ENCODE results near the gene SORBS1. TPM values are rescaled to one million over a fixed set of nuclear protein-coding genes. Genes with fewer than 3 reads are reported as not detected.

The SORBS1 gene
- total RNA-seq, 2 experiments from 2014 or later, result 1.5 to 1.8 TPM

GRCh38 chr10:95346715-95347401 is 214.3 kb downstream of the SORBS1 start:
- H3K36me3 Mint-ChIP-seq, result no peaks in the 10 kb centered on the region
- no peaks in the 10 kb centered on the region for H3K27me3 Mint-ChIP-seq
- H3K4me1 Mint-ChIP-seq (ENCODE audit: low read depth), result no peaks in the 10 kb centered on the region
- intact Hi-C loops (cut with micrococcal nuclease), result no loop called here
- no peak overlapping the region for H3K27ac Mint-ChIP-seq
- H3K9me3 Mint-ChIP-seq, result no peaks in the 10 kb centered on the region
- CTCF ChIA-PET, result interaction anchor here (1.6 kb wide), 1 partner anchor 17 kb away, joined by 5 read pairs; no protein-coding TSS in a partner anchor
- no peak overlapping the region for H3K4me3 Mint-ChIP-seq
- DNase-seq, result no peak
- POLR2A ChIA-PET, result no interaction called here

- H3K27me3 Mint-ChIP-seq, result no peaks in the 10 kb centered on the region
- no peaks in the 10 kb centered on the region for H3K4me1 Mint-ChIP-seq (ENCODE audit: low read depth)
- intact Hi-C loops (cut with micrococcal nuclease), result no loop called here
- CTCF ChIA-PET, result interaction anchor here (0.6 kb wide), 1 partner anchor 21 kb away, joined by 3 read pairs; no protein-coding TSS in a partner anchor
- H3K36me3 Mint-ChIP-seq, result no peaks in the 10 kb centered on the region
- no peaks in the 10 kb centered on the region for H3K9me3 Mint-ChIP-seq
- no peak for DNase-seq
- H3K4me3 Mint-ChIP-seq, result no peak overlapping the region
- POLR2A ChIA-PET, result no interaction called here
- H3K27ac Mint-ChIP-seq, result no peak overlapping the region
These were observed 217.6 kb downstream of the SORBS1 start for GRCh38 chr10:95343573-95343972.

DNA sequence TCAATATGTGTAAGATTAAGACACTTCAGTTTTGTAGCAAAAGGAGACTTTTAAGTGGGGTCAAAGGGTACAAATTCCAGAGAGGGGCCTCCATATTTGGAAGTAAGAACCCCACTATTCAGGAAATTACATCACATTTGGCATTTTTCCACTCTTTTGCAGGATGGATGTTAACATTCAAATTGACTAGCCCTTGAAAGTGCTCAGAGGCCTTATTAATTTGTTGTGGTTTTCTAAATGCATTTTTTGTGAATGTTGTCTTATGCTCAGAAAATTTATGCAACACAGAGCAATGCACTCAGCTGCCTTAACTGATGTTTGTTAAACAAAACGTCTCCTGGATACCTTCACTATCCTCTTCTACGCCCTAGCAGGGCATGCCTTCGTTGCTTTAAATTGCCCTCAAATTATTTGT is 219.4 kb downstream of the SORBS1 start:
- Mint-ChIP-seq H3K4me3 (no peak overlapping the region), H3K9me3 (no peaks in the 10 kb centered on the region), H3K36me3 (no peaks in the 10 kb centered on the region), H3K27me3 (no peaks in the 10 kb centered on the region), H3K27ac (no peak overlapping the region), H3K4me1 (ENCODE audit: low read depth) (no peaks in the 10 kb centered on the region)
- intact Hi-C loops (cut with micrococcal nuclease), result no loop called here
- CTCF ChIA-PET, result interaction anchor here (1.1 to 1.9 kb wide), 2 partner anchors 22 kb away, joined by 3 to 4 read pairs; no protein-coding TSS in a partner anchor
- POLR2A ChIA-PET, result no interaction called here
- no peak for DNase-seq

- CTCF ChIA-PET, result interaction anchor here (0.7 to 1.9 kb wide), 2 partner anchors 23 to 97 kb away, joined by 4 read pairs; no protein-coding TSS in a partner anchor
- H3K27me3 Mint-ChIP-seq, result peaks cover 2% of the 10 kb centered on the region
These were observed 221.3 kb downstream of the SORBS1 start for GRCh38 chr10:95339863-95340262.

GRCh38 chr10:95337423-95338160 is 223.6 kb downstream of the SORBS1 start:
- Mint-ChIP-seq H3K27ac (no peak overlapping the region), H3K4me3 (no peak overlapping the region), H3K9me3 (no peaks in the 10 kb centered on the region), H3K4me1 (ENCODE audit: low read depth) (no peaks in the 10 kb centered on the region), H3K36me3 (no peaks in the 10 kb centered on the region), H3K27me3 (peaks cover 2% of the 10 kb centered on the region)
- DNase-seq, result no peak
- intact Hi-C loops (cut with micrococcal nuclease), result no loop called here
- POLR2A ChIA-PET, result no interaction called here
- CTCF ChIA-PET, result no interaction called here

More at GRCh38 chr10:95339863-95340262, 221.3 kb downstream of the SORBS1 start:
- DNase-seq, result no peak
- H3K9me3 Mint-ChIP-seq, result no peaks in the 10 kb centered on the region
- intact Hi-C loops (cut with micrococcal nuclease), result no loop called here
- H3K27ac Mint-ChIP-seq, result no peak overlapping the region
- no peak overlapping the region for H3K4me3 Mint-ChIP-seq
- no peaks in the 10 kb centered on the region for H3K4me1 Mint-ChIP-seq (ENCODE audit: low read depth)
- no peaks in the 10 kb centered on the region for H3K36me3 Mint-ChIP-seq
- POLR2A ChIA-PET, result interaction anchor here (0.7 kb wide), 1 partner anchor 881 kb away, joined by 4 read pairs; no protein-coding TSS in a partner anchor

- CTCF ChIA-PET, result no interaction called here
- no peaks in the 10 kb centered on the region for H3K4me1 Mint-ChIP-seq (ENCODE audit: low read depth)
These were observed 224.5 kb downstream of the SORBS1 start for GRCh38 chr10:95336702-95337101.

GRCh38 chr10:95335933-95336699 is 225.1 kb downstream of the SORBS1 start:
- no peaks in the 10 kb centered on the region for H3K4me1 Mint-ChIP-seq (ENCODE audit: low read depth)
- intact Hi-C loops (cut with micrococcal nuclease), result no loop called here
- no peak for DNase-seq
- H3K9me3 Mint-ChIP-seq, result no peaks in the 10 kb centered on the region
- CTCF ChIA-PET, result no interaction called here
- POLR2A ChIA-PET, result no interaction called here
- H3K27ac Mint-ChIP-seq, result no peak overlapping the region
- no peaks in the 10 kb centered on the region for H3K36me3 Mint-ChIP-seq
- H3K27me3 Mint-ChIP-seq, result peaks cover 2% of the 10 kb centered on the region
- no peak overlapping the region for H3K4me3 Mint-ChIP-seq

More at GRCh38 chr10:95336702-95337101, 224.5 kb downstream of the SORBS1 start:
- intact Hi-C loops (cut with micrococcal nuclease), result no loop called here
- H3K9me3 Mint-ChIP-seq, result no peaks in the 10 kb centered on the region
- no peak overlapping the region for H3K27ac Mint-ChIP-seq
- H3K36me3 Mint-ChIP-seq, result no peaks in the 10 kb centered on the region
- no peak for DNase-seq
- POLR2A ChIA-PET, result no interaction called here
- H3K4me3 Mint-ChIP-seq, result no peak overlapping the region
- H3K27me3 Mint-ChIP-seq, result peaks cover 2% of the 10 kb centered on the region

DNA sequence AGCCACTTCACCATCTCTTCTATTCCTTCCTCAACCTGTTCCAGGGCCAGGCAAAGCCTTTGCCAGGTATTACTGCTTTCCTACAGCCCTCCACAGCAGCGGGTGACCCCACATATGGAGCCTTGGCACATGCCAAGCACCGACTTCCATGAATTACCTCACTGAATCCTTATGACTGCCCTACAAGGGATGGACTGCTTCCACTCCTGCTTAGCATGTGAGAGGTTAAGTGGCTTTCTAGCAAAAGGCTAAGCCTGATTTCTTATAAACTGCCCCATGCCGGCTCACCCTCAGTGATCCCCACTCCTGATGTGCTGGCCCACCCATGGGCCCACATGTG is 226.4 kb downstream of the SORBS1 start:
- Mint-ChIP-seq H3K4me1 (ENCODE audit: low read depth) (no peaks in the 10 kb centered on the region), H3K36me3 (no peaks in the 10 kb centered on the region), H3K9me3 (no peaks in the 10 kb centered on the region), H3K27ac (no peak overlapping the region), H3K27me3 (peaks cover 2% of the 10 kb centered on the region), H3K4me3 (no peak overlapping the region)
- intact Hi-C loops (cut with micrococcal nuclease), result no loop called here
- ChIA-PET CTCF (no interaction called here), POLR2A (no interaction called here)
- DNase-seq, result no peak

DNA sequence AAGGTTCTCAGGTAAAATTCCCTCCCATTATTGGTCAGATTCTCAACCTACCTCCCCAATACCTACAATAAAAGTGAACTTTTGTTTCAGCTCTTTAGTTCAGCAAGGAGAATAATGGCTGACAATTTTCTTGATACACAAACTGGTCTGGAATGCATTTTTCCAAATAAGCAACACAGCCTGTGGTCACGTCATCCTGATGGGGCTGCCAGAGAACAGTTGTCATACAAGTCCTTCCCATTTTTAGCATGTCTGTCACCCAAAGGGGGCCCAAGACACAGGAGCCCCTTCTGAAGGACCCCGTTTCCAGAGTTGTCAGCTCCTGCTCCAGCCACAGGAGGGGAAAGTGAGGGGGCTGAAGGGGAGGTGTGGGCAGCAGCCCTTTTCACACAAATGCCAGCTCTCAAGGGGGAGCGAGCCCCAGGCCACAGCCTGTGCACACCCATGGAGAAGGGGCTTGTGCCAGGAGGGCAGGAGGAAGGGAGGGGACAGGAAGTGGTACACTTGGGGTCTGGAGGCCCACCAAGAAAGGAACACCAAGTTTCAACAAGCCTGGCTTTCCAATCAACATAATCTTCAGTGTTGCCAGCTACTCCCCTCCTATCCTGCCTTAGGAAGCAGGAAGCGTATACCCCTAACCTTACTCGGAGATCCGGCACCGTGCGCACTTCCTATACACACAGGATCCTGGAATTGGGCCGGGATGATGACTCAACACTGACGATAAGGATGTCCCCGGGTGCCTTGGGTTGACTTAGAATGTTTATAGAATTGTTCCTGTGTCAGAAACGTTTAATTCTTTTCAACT is 227.0 kb downstream of the SORBS1 start:
- no peaks in the 10 kb centered on the region for H3K4me1 Mint-ChIP-seq (ENCODE audit: low read depth)
- POLR2A ChIA-PET, result no interaction called here
- intact Hi-C loops (cut with micrococcal nuclease), result no loop called here

GRCh38 chr10:95332666-95333249 is 228.4 kb downstream of the SORBS1 start:
- no peaks in the 10 kb centered on the region for H3K36me3 Mint-ChIP-seq
- ChIA-PET CTCF (no interaction called here), POLR2A (no interaction called here)
- no peak for DNase-seq
- H3K27ac Mint-ChIP-seq, result no peak overlapping the region
- intact Hi-C loops (cut with micrococcal nuclease), result no loop called here
- H3K4me1 Mint-ChIP-seq (ENCODE audit: low read depth), result no peaks in the 10 kb centered on the region
- H3K9me3 Mint-ChIP-seq, result no peaks in the 10 kb centered on the region
- H3K27me3 Mint-ChIP-seq, result peaks cover 2% of the 10 kb centered on the region
- no peak overlapping the region for H3K4me3 Mint-ChIP-seq

More for the DNA sequence above, 227.0 kb downstream of the SORBS1 start:
- no peak for DNase-seq
- H3K27ac Mint-ChIP-seq, result no peak overlapping the region
- CTCF ChIA-PET, result interaction anchor here (1.0 kb wide), 1 partner anchor 35 kb away, joined by 5 read pairs; no protein-coding TSS in a partner anchor
- no peak overlapping the region for H3K4me3 Mint-ChIP-seq
- H3K27me3 Mint-ChIP-seq, result peaks cover 2% of the 10 kb centered on the region
- H3K36me3 Mint-ChIP-seq, result no peaks in the 10 kb centered on the region
- no peaks in the 10 kb centered on the region for H3K9me3 Mint-ChIP-seq

DNA sequence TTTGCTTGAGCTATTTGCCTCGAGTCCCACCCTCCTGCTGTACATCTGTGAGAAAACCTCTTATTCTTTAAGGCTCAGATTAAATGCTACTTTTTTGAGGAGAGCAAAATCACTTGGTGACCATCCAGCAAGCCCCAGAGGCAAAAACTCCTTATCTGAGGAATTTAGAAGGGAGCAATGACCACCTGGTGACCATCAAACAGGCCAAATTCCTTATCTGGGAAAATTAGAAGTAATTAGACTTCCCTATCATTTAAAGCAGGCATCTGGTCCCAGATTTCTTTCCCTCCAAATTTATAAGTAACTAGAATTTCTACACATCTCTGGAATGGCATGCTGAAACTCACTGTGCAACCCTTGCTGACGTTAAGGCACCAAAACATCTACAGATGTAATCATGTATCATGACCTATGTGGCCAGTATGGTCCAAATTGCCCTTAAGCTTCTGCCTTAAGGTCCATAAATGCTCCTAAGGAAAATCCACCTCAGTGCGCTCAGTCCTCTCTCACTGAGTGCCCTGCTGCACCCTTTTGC is 229.5 kb downstream of the SORBS1 start:
- Mint-ChIP-seq H3K9me3 (no peaks in the 10 kb centered on the region), H3K36me3 (no peaks in the 10 kb centered on the region), H3K27ac (no peak overlapping the region), H3K4me1 (ENCODE audit: low read depth) (no peaks in the 10 kb centered on the region), H3K27me3 (peaks cover 2% of the 10 kb centered on the region), H3K4me3 (no peak overlapping the region)
- intact Hi-C loops (cut with micrococcal nuclease), result no loop called here
- ChIA-PET CTCF (no interaction called here), POLR2A (no interaction called here)
- no peak for DNase-seq
